GM23338 (cell line): ENCODE results near the gene FSTL3. TPM values are rescaled to one million over a fixed set of nuclear protein-coding genes. Genes with fewer than 3 reads are reported as not detected.
A peak's percentile ranks its signal among the peaks of the same experiment; 100 is the strongest.
"Not testable (repeated sequence)": the region's sequence is repeated elsewhere in the genome, so short reads cannot be mapped to it uniquely, and the experiment has no call there.

Source experiments
- ATAC-seq: fragments of 200-7000 bp; cut with Tn5 transposase; 3 replicates; pipeline ENCODE4 v1.9.1; 2020
- DNase-seq: peaks from one replicate; pipeline ENCODE4 v3.0.0-alpha.2; 2015; ENCODE audit warnings: low spot score
- H2AFZ ChIP-seq: fragments of 200-600 bp; sonication (generic); 2 replicates; pipeline ENCODE4 v1.8.0; 2016; ENCODE audit warnings: antibody characterized with exemption, mild to moderate bottlenecking, moderate library complexity
- H3F3A ChIP-seq: fragments of 200-600 bp; sonication (generic); replicated peaks from 2 replicates; pipeline ENCODE4 v1.8.0; 2017; ENCODE audit warnings: antibody characterized with exemption, mixed run types, low read depth
- H3K27ac ChIP-seq: fragments of 200-600 bp; sonication (generic); 2 replicates; pipeline ENCODE4 v1.6.1; 2016; ENCODE audit warnings: low read depth
- H3K27me3 ChIP-seq: fragments of 200-600 bp; sonication (generic); 2 replicates; pipeline ENCODE4 v1.8.0; 2016; ENCODE audit warnings: mild to moderate bottlenecking, mixed run types, moderate library complexity; ENCODE audit not compliant: insufficient read depth
- H3K36me3 ChIP-seq: fragments of 200-600 bp; sonication (generic); 2 replicates; pipeline ENCODE4 v1.8.0; 2016; ENCODE audit warnings: mild to moderate bottlenecking; ENCODE audit not compliant: insufficient read depth
- H3K4me1 ChIP-seq: fragments of 200-600 bp; sonication (generic); 2 replicates; pipeline ENCODE4 v1.8.0; 2016; ENCODE audit warnings: mild to moderate bottlenecking, moderate library complexity; ENCODE audit not compliant: insufficient read depth
- H3K4me2 ChIP-seq: fragments of 200-600 bp; sonication (generic); 2 replicates; pipeline ENCODE4 v1.7.1; 2017; ENCODE audit warnings: mixed run types
- H3K4me3 ChIP-seq: fragments of 200-600 bp; sonication (generic); 2 replicates; pipeline ENCODE4 v1.6.1; 2016; ENCODE audit warnings: mixed run types
- H3K79me2 ChIP-seq: fragments of 200-600 bp; sonication (generic); replicated peaks from 2 replicates; pipeline ENCODE4 v1.8.0; 2017; ENCODE audit warnings: mild to moderate bottlenecking; ENCODE audit not compliant: insufficient read depth
- H3K9me2 ChIP-seq: fragments of 200-600 bp; sonication (generic); 2 replicates; pipeline ENCODE4 v1.8.0; 2017; ENCODE audit not compliant: insufficient read depth
- H4K20me1 ChIP-seq: fragments of 200-600 bp; sonication (generic); replicated peaks from 2 replicates; pipeline ENCODE4 v1.8.0; 2017; ENCODE audit warnings: mild to moderate bottlenecking; ENCODE audit not compliant: insufficient read depth
- H3K27ac Mint-ChIP-seq: 2 replicates; pipeline ENCODE4 v1.8.0; 2020; ENCODE audit warnings: inconsistent platforms, mild to moderate bottlenecking, moderate library complexity, mixed read lengths
- H3K27me3 Mint-ChIP-seq: 3 replicates; pipeline ENCODE4 v1.8.0; 2022; ENCODE audit warnings: low read depth, mild to moderate bottlenecking, moderate library complexity, mixed read lengths, inconsistent platforms; ENCODE audit not compliant: insufficient read depth, poor library complexity
- H3K36me3 Mint-ChIP-seq: 3 replicates; pipeline ENCODE4 v1.8.0; 2021; ENCODE audit warnings: low read depth, mild to moderate bottlenecking, inconsistent platforms, moderate library complexity, mixed read lengths
- H3K4me1 Mint-ChIP-seq: 3 replicates; pipeline ENCODE4 v1.8.0; 2020; ENCODE audit warnings: mild to moderate bottlenecking, inconsistent platforms, mixed read lengths
- H3K4me3 Mint-ChIP-seq: 3 replicates; pipeline ENCODE4 v1.8.0; 2021; ENCODE audit warnings: moderate library complexity, mild to moderate bottlenecking, inconsistent platforms, mixed read lengths
- H3K9me3 Mint-ChIP-seq: 3 replicates; pipeline ENCODE4 v1.8.0; 2020; ENCODE audit warnings: moderate library complexity, mild to moderate bottlenecking, inconsistent platforms, mixed read lengths
- CTCF ChIP-seq, 2 experiments: fragments of 200-600 bp in 1 of 2; sonication (generic) in 1 of 2; conservative IDR thresholded peaks; 2 replicates each; pipeline versions ENCODE4 v1.5.1 to v1.6.1; 2016 to 2017; ENCODE audit warnings: antibody characterized with exemption in 2 of 2, low read depth in 2 of 2, mild to moderate bottlenecking in 2 of 2, moderate library complexity in 1 of 2
- ETS1 ChIP-seq: IDR thresholded peaks from 2 replicates; pipeline ENCODE4 v1.6.1; 2016; ENCODE audit warnings: antibody characterized with exemption
- JUNB ChIP-seq: IDR thresholded peaks from one replicate; pipeline ENCODE4 v1.6.1; 2016; ENCODE audit warnings: antibody characterized with exemption; ENCODE audit not compliant: unreplicated experiment
- polyA plus RNA-seq: library from polyadenylated mRNA; unstranded; fragments of >200 nt; fragmentation: Nextera tagmentation; extraction: Ambion mirVana; gene quantifications from 2 replicates; pipeline ENCODE4 v1.2.1, GENCODE V29; 2016
- total RNA-seq: library from RNA; depleted of rRNA; stranded (reverse); fragments of >200 nt; shearing (Covaris generic); gene quantifications from 2 replicates; pipeline ENCODE4 v1.2.3, GENCODE V29; 2014

Gene FSTL3
- total and polyA plus RNA-seq, 2 experiments from 2014 or later: 3.1 to 10.1 TPM

- Histone ChIP-seq H3K36me3 (no peaks in the 10 kb centered on the region), H3K4me3 (no peak within 1 kb of the TSS), H3K79me2 (no peaks in the 10 kb centered on the region), H2AFZ (no peak within 1 kb of the TSS), H4K20me1 (no peaks in the 10 kb centered on the region), H3F3A (no peaks in the 10 kb centered on the region), H3K4me1 (no peaks in the 10 kb centered on the region), H3K4me2 (no peak within 1 kb of the TSS), H3K27ac (no peak within 1 kb of the TSS), H3K27me3 (no peaks in the 10 kb centered on the region), H3K9me2 (no peaks in the 10 kb centered on the region)
- Mint-ChIP-seq H3K27ac (no peak within 1 kb of the TSS), H3K4me3 (no peak within 1 kb of the TSS), H3K36me3 (no peaks in the 10 kb centered on the region), H3K27me3 (peaks cover 5% of the 10 kb centered on the region), H3K9me3 (no peaks in the 10 kb centered on the region), H3K4me1 (no peaks in the 10 kb centered on the region)
- no peak for ATAC-seq
- DNase-seq: no peak
- TF ChIP-seq JUNB (no peak), ETS1 (no peak)
These were observed 19.3 kb downstream of the FSTL3 start, which contains the start of gene PRSS57 for GRCh38 chr19:695352-695949. Gene PRSS57 (minus strand): TSS chr19:695452. CDS start chr19:695430, 22 bp downstream.

- H3K4me1 Mint-ChIP-seq, ATAC-seq, H3K4me3 Mint-ChIP-seq, H3K79me2 ChIP-seq, H3K4me1 ChIP-seq, H3K4me2 ChIP-seq, H3K36me3 Mint-ChIP-seq, DNase-seq, H3K27ac ChIP-seq, H3K9me2 ChIP-seq, H2AFZ ChIP-seq, H3K36me3 ChIP-seq, H3K27me3 Mint-ChIP-seq, H3K27me3 ChIP-seq, H3F3A ChIP-seq, H3K27ac Mint-ChIP-seq, H4K20me1 ChIP-seq, H3K9me3 Mint-ChIP-seq, H3K4me3 ChIP-seq: not testable (repeated sequence)
These were observed 22.3 kb downstream of the FSTL3 start for GRCh38 chr19:698529-698928.

GRCh38 chr19:699885-700284 is 23.7 kb downstream of the FSTL3 start:
- H3K9me3 Mint-ChIP-seq, H3K4me3 ChIP-seq, ATAC-seq, H3K79me2 ChIP-seq, H3K9me2 ChIP-seq, H3K27ac Mint-ChIP-seq, H3K36me3 Mint-ChIP-seq, H3K27ac ChIP-seq, H2AFZ ChIP-seq, H3K4me1 Mint-ChIP-seq, H3K4me1 ChIP-seq, H3F3A ChIP-seq, H3K4me3 Mint-ChIP-seq, H3K4me2 ChIP-seq, H3K36me3 ChIP-seq, H4K20me1 ChIP-seq, H3K27me3 ChIP-seq, H3K27me3 Mint-ChIP-seq: not testable (repeated sequence)
- DNase-seq: peak; percentile 56
- 0 out of 4 replicates have a peak, but pooled peaks of 1 of the 2 experiments have one; percentile 15 for TF ChIP-seq CTCF (conservative IDR thresholded peaks at IDR 0.05; ENCODE audit: low read depth in 2 of 2)

GRCh38 chr19:702847-703246 is 26.7 kb downstream of the FSTL3 start:
- H4K20me1 ChIP-seq, H3K79me2 ChIP-seq, H3K4me2 ChIP-seq, H3K9me2 ChIP-seq, H2AFZ ChIP-seq, DNase-seq, H3K27me3 Mint-ChIP-seq, H3K27ac ChIP-seq, H3K27me3 ChIP-seq, H3F3A ChIP-seq, ATAC-seq, H3K9me3 Mint-ChIP-seq, H3K36me3 Mint-ChIP-seq, H3K4me1 ChIP-seq, H3K36me3 ChIP-seq, H3K4me1 Mint-ChIP-seq: not testable (repeated sequence)
- Mint-ChIP-seq H3K4me3 (peak overlapping the region; percentile 62; the same call in 2 of the 3 replicates), H3K27ac (0 out of 2 replicates have a peak overlapping the region, but pooled peaks have one; percentile 89)
- H3K4me3 ChIP-seq: peak overlapping the region; percentile 44; the same call in 1 of the 2 replicates
